CD4-positive, alpha-beta T cell treated with Interleukin-15 for 4 hours (primary cell): ENCODE data around the gene FAP.

Experiments
- DNase-seq: peaks from one replicate; pipeline ENCODE4 v3.0.0-alpha.2; 2020; ENCODE audit warnings: low spot score

Gene FAP

DNA sequence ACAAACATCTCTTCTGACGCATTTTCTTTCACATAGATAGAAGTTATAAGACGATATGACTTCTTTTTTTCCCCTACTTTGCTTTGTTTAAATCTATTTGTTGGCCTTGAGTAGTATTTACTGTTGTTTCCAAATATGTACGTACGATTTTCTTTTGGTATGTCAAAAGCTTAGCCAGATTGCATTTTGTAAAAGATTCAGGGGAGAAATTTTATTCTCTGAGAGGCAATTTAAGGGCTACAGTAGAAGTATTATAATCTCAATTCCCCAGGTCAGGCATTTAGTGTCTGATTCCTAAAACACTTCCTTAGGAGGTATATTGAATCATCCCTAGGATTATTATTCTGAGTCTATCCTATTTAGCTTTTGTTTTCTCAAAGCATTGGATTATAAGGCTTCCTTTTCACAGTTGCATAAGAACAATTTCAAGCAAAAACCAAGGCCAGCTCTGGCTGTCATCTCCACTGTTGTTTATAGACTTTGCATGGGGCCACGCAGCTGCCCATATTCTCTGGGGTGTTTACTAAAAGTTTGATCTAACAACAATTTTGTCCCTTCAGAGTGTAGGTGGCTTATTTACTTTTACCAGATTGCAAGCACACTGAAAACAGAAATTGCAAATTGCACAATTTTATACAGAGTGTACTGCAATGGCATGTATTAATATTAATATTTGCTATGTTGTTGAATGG is 57.6 kb downstream of the FAP start:
- no peak for DNase-seq

DNA sequence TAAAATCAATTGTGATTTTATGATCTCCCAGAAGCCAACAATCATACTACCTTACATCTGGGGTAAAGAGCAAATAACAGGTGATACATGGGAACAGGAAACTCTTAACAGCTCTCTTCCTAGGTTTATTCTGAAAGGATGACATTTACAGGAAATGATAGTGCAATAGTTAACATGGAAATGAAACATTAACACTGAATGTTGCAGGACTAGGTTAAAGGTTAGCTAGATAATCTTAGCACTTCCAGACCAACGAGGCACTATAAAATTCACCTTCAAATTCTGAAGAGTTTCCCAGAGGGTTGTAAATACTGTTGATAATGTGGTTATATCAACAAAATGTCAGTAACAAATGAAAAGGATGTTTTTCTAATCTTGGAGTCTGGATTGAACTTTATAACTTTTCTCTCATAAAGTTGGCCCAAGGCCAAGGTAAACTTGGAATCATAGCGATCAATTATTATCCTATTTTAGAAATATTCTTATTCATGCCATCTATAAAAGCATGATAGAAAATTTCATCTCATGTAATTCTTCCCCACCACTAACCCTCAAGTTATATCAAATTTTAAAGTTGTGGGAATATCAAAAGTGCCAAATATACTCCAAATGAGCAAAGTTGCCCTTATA is 58.3 kb downstream of the FAP start:
- DNase-seq = no peak

DNA sequence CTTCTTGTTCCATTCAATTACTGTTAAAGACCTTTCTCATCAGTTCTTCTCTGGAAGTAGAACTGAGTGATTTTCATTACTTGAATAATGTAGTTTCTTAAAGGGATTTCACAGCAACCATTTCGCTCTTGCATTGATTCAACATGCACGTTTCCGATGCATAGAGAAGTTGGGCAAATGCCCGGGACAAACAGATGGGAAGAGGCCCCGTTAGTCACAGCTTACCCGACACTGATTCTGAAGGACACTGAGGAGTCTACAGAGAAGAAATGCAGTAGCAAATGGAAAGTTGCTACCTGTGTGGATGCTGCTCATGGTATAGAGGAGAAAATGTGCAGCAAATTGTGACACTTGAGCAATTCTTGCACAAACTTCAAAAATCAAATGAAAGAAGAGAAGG is 58.9 kb downstream of the FAP start:
- no peak for DNase-seq

DNA sequence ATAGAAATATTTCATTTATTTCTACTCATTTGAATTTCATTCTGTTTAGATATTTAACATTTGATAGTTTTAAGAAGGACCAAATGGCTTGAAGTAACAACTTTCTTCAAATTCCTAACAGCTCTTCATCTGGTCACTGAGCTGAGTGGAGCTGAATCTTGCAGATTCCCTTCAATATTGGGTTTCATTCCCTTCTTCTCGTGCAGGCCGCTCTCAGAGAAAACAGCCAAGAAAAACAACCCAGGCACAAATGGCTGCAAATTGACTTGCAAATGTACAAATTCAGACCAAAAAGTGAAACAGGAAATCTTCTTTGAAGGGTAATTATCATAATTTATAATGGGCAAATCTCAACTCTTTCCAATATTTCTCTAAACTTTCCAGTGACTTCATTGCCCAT is 60.9 kb downstream of the FAP start:
- DNase-seq = no peak

DNA sequence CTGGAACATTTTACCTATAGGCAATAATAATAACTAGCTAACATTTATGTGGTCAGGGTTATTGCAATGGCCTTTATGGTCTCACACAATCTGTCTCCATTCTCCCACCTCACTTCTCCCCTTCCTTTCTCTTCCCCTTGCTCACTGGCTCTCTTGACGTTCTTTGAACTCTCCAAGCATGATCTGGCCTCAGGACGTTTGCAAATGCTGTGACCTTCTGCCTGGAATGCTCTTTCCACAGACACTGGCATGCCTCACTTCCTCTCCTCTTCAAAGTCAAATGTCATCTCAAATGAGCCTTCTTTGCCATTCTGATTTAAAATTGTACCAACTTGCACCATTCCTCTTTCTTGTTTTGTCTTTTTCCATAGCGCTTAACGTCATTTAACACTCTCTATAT is 65.9 kb downstream of the FAP start:
- no peak for DNase-seq

DNA sequence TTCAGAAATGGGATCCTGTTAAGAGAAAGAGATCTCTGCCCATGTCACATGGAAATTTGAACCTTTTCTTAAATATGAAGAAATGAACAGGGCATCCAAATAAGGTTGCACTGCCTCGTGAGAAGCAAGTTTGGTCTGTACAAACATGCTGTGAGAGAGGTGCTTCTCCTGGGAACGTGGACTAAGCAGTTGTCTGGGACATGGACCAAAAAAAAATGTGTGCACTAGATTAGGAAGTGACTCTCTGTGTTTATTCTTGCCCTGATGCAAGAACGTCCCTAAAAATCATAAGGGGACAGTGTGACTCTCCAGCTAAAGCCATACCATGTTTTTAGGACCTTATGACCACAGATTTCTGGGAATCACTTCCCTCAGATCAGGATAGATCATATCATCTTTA is 67.5 kb downstream of the FAP start:
- DNase-seq = no peak

DNA sequence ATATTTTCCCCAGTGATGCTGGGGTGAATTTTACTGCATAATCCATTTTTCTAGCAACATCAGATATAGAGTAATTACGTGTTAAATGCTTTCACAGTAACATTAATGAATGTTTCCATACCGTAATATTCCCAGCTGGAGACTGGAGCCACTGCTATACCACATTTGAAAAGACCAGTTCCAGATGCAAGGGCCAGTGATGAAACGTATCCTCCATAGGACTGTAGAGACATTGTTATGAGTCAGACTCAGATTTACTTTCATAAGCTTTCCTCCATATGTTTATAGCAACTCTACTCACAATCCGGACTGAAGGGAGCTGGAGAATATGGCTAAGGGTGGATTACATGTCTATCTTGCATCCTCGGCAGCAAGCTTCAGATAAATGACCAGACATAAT is 68.5 kb downstream of the FAP start:
- no peak for DNase-seq

DNA sequence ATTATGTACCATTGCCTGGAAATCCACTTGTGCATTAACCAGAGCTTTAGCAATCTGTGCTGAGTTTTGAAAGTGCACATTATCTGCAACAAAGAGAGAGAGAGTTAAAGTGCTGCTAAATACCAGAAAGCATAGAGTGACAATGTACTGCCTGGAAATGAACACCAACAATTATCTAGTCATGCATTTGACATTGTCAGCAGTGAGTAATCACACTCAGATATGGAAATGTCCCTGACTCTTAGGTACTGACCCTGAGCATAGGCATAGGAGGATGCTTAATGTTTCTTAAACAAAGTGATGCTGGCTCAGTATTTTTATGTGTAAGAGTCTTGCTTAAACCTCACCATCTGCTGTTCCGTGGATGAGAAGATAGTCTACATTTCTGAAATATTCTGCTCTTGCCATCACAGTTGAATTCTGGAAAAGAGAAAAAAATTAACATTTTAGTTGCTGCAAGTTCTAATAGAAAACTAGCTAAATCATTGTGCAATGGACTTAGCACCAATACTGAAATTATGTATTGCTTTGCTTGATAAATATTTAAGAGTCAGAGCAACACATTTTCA is 70.4 kb downstream of the FAP start:
- no peak for DNase-seq

DNA sequence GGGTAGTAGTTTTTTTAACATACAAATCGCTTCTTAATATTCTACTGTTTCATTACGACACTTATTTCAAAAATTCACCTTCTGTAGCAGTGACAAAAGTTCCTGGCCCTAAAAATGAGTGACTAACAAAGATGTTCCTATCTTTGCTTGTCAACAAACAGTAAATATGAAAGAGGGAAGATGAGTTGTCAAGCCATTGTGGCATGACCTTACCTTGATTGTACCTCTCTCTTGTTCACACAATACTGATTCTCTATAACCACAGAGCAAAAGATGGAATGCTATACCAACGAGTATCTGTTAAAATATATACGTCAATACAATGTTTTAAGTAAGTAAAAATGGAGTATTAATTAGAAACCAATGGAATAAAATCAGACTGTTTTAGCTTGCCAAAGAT is 76.5 kb downstream of the FAP start:
- DNase-seq = no peak

DNA sequence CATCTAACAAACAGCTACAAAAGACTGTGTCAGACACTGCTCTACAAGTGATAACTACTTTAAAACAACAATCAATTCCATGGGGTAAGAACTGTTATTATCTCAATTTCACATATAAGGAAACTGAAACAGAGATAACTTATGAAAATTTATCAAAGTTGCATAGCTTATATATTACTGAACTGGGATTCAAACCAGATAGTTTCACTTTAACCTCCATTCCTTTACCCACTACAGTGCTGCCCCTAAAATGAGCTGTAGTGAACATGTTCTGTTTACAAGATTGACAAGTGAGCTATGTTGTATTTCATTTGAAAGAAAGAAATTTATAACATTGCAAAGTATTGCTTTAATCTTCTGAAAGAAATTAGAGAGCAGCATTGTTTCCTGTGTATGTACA is 77.1 kb downstream of the FAP start:
- no peak for DNase-seq

DNA sequence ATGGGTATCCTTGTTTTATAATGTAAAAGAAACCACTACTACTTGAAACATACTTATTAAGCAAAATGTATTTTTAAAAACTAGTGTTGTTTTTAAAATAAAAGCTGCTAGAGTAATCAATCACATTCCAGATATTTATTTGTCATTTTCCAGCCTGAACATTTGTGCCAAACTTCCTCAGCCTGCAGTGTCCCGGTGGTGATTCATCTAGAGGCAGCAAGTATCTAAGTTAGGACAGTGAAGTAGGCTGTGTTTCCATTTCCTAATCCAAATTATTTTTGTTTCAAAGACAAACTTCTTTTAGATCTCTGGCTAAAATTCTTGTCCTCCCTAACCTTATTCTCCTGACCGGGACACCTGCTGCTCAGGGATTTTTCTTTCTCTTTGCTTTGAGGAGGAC is 78.4 kb downstream of the FAP start:
- no peak for DNase-seq

DNA sequence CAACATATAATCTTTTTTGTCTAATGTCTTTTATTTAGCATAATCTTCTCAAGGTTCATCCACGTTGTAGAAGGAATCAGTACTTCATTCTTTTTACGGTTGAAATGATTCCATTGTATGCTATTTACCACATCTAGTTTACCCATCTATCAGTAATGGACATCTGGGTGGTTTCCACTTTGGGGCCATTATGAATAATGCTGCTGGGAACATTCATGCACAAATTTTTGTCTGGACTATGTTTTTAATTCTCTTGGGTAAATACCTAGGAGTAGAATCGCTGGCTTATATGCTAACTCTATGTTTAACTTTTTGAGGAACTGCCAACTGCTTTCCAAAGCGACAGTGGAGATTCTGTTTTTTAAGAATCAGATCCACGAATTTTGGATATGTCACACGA is 83.8 kb downstream of the FAP start:
- DNase-seq = no peak

DNA sequence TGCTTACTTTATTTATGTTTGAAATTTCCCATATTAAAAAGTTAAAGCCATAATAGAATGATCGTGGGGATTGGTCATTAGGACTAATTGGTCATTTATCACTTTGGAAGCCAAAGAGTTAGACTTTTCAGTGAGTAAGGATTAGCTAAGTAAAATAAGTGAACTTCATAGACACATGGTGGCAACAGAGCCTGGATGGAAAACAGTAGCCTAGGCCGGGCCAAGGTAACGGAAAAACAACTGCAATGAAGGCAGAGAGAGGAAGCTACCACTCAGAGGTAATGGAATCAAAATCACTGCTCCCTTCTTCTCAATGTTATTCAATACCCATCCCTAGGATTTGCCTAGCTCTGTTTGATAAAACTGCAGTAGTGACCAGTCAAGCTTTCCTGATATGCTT is 87.1 kb downstream of the FAP start:
- DNase-seq = no peak

DNA sequence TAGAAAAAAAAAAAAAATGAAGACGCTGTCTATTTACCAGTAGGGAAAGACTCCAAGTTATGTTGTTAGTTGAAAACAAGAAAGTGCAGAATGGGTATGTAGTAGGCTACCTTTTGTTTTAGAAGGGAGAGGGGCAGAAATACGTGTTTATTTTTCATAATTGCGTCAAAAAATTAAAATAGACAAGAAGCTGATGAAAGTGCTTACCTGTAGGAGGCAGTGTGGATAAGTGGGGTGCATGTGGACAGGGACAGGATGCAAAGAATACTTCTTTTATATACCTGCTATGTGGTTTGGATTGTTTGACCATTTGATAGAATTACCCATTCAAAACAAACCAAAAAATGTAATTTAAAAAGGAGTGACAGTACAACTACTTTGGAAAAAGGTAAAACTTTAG is 88.2 kb downstream of the FAP start:
- DNase-seq = no peak

DNA sequence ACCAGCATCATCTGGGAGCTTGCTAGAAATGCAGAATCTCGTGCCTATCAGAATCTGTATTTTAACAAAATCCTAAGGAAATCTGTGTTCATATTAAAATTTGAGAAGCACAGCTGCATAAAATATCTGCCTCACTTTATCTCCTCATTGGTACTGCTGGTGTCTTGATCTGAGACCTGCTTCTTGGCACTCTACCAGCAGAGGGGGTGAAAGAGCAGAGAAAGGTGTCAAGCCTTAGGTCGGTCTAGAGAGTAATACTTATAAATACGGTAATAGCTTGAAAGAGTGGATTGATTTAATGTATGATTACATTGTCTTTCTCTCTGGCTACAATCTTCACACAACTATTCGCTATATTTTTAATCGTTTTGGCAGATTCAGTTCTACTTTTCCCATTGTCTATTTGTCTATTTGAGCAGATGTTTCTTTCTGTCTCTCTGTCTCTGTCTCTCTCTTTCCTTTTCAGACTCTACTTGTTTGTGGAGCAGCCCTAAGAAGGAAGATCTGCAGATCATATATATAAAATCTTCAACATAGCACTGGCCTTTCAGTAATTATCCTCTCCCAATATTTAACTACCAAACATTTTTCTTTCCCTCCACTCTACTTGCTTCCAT is 89.5 kb downstream of the FAP start:
- peak; percentile 61 for DNase-seq

DNA sequence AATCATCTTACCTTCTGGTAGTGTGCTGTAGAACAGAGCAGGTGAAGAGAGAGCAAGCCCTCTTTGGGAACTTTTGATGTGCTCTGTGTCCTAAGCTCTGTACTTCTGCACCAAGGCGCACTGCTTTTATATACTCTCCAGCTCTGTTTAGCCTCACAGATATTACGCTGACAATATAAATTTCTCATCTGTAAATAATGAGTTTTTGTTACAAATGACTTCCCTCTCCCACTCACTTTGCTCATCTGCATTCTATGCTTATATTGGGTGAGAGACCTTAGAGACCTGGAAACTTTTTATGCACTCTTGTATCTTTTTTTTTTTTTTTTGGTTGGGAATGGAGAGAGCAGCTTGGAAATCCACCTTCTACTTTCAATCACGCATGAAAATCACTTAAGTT is 91.1 kb downstream of the FAP start, which contains the start of gene GCG:
TSS of gene GCG (minus strand) at position 101 of the 400 bp plus-strand sequence. CDS start 3,069 bp downstream, outside the sequence.
- DNase-seq = no peak

DNA sequence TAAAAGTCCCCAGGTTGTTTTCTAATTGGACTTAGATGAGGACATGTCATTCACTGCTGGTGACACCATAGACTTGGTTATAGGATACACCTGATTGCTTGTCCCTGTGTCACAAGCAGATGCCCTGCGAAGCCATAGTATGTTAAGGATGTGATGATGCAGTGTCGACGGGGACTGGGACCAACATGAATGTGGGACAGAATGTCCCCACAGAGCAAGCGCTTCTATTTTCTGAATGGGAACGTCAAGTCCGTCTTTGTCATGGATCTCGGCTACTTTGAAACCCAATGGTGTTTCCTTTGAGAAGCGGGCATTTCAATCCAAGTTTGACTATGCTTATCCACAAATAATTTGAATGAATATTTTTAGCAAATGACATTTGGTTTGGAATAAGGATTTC is 93.3 kb downstream of the FAP start:
- DNase-seq = no peak

DNA sequence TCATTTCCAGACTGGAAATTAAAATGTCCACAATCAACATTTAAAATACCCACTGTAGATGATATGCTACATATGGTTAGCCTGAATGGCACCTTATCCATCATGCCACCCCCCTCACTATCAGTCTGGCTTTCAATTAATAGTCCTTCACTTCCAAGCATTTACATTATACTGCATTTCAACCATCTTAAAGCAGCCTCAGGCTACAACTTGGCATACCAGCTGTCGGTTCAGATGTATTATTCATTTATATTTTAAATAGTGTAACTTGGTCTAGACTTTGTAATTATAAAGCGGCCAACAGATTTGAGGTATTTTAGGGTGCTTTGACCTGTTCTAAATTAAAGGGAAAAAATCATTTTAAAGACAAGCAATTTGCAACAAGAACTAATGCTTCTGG is 93.8 kb downstream of the FAP start:
- no peak for DNase-seq

DNA sequence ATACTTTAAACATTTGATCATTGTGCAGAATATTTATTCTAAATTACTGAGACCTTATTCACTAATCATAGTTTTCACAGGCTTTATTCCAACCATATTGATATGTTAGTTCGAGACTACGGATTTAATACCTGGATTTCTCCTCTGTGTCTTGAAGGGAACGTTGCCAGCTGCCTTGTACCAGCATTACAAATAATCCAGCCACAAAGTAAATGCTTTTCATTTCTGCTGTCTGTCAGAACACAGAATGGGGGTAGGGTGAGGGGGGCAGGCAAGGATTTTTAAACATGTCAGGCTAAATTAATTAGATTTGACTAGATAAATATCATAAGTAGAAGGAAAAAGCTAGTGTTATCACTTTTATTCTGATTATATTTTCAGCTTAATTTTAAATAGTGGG is 94.3 kb downstream of the FAP start:
- no peak for DNase-seq

DNA sequence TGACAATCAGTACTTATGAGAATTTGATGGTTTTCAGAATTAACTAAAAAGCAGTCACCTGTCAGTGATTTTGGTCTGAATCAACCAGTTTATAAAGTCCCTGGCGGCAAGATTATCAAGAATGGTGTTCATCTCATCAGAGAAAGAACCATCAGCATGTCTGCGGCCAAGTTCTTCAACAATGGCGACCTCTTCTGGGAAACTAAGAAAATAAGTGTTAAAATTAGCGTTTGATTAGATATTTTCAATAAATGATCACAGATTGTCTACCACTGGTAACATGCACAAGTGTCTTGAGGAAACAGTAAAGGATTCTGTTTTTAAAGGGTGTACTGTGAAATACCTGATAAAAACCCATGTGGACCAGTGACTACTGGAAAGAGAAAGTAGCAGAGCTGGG is 99.3 kb downstream of the FAP start:
- no peak for DNase-seq

DNA sequence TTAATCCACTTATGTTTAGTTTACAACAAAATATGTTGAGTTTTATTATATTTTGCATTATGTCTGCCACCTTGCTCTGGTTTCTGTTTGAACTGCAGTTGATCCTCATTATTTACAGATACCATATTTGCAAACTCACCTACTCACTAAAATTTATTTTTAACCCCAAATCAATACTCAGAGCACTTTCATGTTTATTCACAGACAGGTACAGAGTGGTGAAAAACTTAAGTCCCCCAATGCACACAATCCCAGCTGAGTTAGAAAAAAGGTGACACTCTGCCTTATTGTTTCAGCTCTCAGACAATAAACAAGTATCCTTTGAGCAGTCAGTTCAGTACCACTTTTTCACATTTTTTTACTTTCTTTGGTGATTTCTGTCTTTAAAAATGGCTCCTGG is 104.9 kb downstream of the FAP start:
- DNase-seq = no peak

DNA sequence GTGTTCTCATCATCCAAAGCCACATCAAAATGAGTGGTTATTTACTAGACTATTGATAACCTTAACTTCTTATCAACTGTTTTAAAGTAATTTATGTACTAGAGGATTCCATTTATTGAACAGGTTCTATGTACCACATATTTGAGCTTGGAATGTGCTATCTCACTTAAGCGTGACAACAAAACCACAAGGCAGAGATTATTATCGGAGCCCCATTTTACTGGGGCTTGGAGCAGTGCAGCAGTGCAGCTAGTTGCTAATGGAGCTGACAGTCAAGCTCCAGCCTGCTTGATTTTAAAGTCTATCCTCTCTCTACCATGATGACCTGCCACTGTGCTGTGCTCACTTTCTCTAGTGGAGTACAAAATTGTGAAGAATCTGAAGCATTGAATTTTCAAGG is 115.8 kb downstream of the FAP start:
- DNase-seq = no peak

DNA sequence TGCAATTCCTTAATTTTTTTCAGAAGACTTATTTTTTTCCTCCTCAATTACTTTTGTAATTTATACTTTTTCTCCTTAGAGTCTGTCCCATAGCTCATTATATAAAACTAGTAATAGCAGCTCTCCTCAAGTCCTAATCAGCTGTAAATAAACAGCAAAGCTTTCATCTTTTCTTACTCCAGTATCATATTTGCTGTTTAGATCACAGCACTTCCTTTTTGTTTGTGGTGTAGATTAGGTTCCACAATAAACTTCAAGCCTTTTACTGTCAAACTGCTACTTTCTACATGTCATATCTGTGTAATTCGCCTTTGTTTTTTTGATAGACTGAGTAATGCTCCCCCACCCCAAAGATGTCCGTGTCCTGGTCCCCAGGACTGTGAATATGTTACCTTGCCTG is 116.7 kb downstream of the FAP start:
- DNase-seq = no peak
